GDM1 (cell line): ENCODE results near the gene C1orf35.

Source experiments
- DNase-seq: peaks from one replicate; lab custom pipeline; 2025; lab: John Stamatoyannopoulos, UW

Gene C1orf35

DNA sequence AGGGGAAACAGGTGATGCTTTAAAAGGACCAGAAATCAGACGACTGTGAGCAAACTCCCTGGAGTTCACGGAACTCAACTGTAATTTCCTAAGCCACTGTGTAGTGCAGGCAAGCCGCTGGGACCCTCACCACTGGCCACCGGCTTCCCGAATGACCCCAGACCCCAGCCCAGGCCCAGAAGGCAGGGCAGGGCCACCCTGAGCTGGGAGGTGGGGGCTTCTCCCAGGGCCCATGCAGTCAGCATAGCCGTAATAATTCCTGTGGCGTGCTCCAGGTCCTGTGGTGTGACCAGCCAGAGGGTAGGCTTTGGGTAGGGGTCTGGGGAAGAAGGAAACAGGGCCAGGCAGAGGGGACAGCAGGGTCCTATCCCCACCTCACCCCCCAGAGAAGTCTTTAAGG lies 24.1 kb downstream of the C1orf35 start:
- no peak for DNase-seq

DNA sequence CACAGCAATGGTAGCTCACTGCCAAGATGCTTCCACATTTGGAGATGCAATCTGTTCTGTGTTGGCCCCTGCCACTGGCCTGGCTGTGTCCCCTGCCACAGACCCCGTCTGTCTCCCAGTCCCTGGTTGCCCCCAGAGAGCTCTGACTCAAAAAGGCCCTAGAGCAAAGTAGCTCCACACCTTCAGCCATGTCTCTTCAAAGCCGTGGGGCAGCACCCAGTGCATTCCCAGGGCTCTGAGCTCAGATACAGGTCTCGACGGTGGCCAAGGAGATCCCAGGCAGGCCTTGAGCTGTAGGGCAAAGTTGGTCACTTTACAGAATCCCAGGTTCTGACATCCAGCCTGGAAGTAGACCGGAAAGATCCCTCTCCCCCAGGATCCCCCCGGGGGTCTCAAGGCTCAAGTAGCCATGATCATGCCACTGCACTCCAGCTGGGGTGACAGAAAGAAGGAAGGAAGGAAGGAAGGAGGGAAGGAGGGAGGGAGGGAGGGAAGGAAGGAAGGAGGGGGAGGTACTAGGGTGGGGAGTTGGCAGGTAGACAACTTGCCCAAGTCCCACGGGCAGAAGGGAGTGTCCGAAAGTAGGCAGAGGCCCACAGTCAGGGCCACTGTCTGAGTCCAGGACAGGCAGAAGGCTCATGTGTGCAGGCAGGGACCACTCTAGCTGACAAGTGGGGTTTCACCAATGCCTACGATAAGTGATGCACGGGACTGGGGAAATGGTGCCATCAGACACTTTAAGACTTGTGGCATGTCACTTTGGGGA lies 25.4 kb downstream of the C1orf35 start:
- no peak for DNase-seq

DNA sequence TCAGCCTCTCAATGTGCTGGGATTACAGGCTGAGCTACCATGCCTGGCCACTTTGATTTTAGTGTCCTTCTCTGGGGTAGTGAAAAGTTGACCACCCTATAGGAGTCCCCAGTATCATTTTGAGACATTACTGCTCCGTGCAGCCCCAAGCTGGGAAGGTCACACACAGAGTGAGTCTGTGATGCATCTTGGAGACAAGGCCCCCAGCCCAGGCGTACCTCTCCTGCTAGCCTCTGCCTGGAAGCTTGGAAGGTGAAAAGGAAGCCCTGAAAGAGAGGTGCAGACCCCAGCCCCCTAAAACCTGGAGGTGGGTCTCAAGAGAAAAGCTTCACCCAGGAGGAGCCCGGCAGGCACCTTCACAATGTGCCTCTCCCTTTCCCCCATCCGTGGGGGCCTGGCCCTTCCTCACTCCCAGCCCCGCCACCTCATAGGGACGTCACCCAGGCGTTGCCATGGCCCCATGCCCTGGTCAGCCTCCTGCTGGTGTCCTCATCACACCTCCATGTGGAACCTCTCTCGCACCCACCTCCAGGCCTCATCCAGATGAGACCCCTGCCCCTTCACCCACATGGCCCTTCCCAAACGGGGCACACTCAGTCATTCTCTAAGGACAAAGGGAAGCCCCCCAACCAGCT lies 26.2 kb downstream of the C1orf35 start:
- DNase-seq: no peak

DNA sequence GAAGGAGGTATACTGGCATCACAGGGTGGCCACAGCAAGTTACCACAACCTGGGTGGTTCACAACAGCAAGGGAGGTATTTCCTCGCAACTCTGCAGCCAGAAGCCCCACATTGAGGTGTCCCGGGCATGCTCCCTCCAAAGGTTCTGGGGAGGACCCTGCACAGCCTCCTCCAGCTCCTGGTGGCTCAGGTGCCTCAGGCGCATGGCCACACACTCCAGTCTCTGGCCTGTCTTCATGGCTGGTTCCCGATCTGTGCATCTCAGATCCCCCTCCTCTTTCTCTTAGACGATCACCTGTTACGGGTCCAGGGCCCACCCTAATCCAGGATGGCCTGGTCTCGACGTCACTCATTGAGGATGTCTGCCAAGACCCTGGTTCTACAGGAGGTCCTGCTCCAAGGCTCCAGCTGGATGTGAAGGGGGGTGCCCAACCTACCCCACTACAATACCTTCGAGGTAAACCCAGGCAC lies 27.3 kb downstream of the C1orf35 start:
- no peak for DNase-seq

DNA sequence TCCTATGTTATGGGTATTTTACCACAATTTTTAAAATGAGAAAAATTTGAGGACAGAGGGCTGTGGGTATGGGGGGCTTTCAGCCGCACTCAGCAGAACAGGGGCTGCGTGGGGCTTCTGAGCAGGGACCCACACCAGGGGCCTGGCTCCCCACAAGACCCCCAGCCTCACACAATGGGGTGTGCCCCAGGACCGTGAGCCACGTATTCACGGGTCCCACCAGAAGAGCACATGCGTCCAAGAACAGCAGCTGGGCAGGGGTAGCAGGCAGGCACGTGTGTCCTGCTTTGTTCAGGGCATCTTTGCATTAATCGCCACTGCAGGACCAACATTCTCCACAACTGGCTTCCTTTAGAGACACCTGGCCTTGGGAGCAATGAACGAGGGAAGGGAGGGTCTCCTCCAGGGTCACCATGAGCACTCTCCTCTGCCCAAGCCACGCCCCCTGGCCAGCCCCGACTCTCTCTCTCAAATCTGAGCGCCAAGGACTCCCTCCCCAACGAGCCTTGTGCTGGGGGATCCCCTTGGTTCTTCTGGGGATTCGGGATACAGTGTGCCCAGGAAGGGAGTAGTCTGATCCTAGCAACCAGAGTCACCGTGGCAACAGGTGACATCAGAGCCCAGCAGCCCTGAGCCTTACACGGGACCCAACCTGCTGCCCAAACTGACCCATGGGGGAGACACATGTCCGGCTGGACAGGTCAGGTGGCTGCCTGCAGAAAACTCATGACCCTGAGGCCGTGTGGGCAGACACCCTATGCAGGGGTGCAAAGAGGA lies 28.0 kb downstream of the C1orf35 start:
- DNase-seq: no peak

DNA sequence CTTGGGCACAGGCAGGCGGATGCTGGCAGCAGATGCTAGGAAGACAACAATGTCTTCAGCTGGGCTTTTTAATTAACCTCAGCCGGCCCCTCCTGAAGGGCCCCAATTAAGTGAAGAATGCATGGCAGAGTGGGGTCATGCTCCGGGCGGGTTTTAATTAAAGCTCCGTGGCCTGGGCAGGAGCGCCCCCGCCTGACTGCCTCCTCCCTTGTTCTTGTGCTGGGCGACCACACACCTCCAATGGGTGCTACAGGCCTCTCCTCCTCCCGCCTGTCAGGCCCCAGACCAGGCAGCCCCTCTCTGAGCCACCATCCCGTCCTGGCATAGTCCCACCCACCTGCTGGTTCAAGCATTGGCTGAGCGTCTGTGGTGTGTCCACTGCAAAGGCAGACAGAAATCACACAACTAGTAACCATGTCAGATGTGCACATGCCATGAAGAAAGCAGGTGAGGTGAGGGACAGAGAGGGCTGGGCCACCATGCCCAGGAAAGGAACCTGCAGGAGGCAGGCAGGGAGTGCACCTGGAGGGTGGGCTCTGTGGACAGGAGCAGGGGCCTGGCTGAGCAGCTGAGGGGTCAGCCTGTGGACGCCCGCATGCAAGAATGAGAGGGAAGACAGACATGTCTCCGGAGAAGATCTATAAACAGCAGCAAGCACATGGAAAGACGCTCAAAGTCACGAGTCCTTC lies 29.1 kb downstream of the C1orf35 start:
- DNase-seq: no peak

DNA sequence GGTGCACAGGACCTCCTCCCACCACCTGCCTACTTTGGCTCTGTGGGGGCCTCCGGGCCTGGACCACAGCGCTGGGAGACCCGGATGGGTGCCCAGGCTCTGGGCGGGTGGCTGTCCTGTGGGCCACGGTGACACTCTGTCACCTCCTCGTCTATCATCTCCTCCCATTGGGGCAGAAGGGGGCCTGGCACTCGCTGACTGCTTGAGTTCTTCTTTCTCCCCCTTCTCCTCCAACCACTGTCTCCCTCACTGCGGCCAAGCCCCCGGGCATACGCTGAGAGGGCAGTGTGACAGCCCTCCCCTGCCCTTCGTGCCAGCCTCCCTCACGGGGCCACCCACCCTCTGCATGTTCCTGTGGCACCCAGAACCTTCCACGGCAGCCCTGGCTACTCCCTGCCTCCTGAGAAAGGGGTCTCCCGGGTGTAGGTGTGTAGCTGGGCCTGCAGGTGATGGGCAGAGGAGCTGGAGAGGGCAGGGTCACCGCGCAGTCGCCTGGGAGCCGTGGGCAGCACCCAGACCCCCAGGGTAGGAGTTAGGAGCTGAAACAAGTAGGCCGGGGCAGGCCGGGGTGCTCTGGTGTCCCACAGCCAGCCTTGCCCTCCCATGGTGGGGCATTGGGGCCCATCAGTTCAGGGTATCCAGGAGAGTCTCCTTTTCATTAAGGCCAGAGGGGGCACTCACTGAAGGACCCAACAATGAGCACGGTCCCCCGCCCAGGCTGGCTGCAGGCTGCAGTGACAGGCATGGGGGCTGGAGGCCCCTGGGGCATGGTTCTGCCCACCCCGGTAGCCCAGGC lies 29.9 kb downstream of the C1orf35 start:
- no peak for DNase-seq

DNA sequence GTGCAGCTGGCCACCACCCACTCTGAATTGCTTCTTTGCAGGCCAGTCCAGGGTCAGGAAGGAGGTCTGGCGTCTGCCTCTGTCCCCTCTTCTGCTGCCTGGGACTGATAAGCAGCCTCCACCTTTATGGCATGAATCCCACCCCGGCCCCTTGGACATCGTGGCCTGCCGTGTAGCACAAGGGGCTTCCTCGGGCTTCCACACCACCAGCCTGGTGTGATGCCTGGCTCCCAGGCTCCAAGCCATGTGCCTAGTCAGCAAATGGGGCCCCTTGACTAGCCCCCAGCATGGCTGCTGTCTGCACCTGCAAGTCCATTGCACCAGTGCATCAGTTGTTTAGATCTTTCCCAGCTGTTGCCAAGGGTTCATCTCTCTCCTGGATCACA lies 30.5 kb downstream of the C1orf35 start:
- no peak for DNase-seq

DNA sequence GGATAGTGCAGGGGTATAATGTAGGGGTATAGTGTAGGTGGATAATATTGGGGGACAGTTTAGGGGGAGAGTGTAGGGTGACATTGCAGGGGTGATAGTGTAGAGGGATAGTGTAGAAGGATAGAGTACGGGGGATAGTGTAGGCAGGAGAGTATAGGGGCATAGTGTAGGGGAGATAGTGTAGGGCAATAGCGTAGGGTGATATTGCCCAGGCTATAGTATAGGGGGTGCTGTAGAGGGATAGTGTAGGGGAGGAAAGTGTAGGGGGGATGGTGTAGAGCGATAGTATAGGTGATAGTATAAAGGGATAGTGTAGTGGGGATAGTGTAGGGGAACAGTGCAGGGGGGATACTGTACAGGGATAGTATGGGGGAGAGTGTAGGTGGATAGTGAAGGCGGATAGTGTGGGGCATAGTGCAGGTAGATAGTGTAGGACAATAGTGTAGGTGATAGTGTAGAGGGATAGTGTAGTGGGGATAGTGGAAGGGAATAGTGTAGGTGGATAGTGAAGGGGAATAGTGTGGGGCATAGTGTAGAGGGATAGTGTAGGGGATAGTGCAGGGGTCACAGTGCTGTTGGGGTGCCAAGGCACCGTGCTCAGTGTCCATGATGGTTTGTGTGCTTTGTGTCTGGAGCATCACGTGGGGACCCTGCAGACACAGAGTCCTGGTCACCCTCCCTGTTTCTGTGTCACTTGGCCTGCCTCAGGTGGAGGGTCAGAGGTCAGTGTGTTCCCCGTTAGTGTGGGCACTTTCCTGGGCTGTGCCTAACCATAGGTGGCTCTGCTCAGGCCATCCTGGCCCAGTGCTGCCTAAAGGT lies 31.1 kb downstream of the C1orf35 start:
- DNase-seq: no peak

DNA sequence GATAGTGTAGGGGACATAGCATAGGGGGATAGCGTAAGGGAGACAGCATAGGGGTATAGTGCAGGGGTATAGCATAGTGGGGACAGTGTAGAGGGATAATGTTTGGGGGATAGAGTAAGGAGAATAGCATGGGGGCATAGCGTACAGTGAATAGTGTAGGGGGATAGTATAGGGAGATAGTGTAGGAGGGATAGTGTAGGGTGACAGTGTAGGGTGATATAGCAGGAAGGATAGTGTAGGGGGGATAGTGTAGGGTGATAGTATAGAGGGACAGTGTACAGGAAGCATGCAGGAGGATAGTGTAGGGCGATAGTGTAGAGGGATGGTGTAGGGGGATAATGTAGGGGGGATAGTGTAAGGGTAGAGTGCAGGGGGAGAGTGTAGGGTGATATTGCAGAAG lies 32.3 kb downstream of the C1orf35 start:
- DNase-seq: no peak

DNA sequence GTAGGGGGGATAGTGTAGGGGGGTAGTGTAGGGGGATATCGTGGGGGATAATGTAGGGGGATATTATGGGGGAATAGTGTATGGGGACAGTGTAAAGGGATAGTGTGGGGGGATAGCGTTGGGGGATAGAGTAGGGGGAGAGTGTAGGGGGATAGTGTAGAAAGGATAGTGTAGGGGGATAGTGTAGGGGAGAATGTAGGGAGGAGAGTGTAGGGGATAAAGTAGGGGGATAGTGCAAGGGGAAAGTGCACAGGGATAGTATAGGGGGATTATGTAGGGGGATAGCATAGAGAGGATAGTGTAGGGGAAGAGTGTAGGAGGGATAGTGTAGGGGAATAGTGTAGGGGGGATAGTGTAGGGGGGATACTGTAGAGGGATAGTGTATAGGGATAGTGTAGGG lies 33.0 kb downstream of the C1orf35 start:
- DNase-seq: no peak

DNA sequence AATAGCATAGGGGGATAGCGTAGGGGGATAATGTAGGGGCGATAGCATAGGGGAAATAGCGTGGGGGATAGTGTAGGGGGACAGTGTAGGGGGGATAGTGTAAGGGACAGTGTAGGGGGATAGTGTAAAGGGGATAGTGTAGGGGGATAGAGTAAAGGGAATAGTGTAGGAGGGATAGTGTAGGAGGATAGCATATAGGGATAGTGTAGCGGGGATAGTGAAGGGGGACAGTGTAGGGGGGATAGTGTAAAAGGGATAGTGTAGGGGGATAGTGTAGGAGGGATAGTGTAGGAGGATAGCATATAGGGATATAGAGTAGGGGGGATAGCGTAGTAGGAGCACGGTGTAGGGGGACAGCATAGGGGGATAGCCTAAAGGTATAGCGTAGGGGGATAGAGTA lies 34.8 kb downstream of the C1orf35 start:
- DNase-seq: no peak

DNA sequence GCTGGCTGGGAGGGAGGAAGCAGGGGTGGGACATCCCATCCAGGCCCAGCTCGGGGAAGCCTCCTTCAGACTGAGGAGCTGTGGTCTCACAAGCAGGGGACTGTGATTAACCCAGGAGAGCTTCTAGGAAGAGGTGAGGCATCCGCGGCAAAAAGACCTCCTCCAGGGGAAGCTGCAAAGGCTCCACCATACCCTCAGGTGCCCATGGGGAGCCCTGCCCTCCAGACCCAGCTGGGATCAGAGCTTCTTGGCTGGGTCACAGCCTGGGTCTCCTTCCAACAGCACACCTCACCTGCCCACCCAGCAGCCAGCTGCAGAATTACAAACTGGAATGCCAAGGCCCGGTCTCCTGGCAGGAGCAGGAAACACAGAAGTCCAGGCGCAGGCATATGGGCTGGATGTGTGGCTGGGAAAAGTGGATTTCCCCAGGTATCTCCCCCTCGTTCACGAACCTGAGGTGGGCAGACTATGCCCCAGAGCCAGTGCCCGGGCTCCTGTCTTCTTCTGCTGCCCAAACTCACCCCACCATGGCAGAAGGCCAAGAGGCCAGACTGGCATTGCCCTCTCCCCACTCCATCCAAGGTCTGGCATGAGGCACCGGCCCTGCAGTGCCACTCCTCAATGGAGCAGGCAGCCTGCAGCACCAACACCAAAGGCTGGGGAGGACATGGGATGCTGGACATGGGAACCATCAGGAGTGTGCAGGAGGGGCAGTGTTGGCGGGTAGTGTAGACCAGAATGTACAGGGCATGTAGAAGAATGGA lies 36.1 kb downstream of the C1orf35 start:
- no peak for DNase-seq

DNA sequence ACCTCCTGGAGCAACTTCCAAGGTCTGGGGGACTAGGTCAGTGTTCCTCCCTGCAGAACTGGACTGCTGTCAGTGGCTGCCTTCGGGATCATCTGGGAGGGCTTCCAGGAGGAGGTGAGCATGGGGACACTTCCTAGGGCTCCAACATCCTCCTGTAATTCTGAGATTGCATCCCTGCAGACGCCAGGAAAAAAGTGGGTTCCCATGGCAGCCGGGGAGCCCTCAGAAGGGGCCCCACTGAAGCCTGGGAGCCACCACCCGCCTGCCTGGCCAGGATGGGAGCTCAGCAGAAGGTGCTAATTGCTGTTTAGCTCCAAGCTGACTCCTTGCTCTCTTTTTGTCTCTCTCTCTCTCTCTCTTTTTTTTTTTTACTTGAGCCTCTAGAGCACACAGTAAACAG lies 36.7 kb downstream of the C1orf35 start:
- DNase-seq: no peak

DNA sequence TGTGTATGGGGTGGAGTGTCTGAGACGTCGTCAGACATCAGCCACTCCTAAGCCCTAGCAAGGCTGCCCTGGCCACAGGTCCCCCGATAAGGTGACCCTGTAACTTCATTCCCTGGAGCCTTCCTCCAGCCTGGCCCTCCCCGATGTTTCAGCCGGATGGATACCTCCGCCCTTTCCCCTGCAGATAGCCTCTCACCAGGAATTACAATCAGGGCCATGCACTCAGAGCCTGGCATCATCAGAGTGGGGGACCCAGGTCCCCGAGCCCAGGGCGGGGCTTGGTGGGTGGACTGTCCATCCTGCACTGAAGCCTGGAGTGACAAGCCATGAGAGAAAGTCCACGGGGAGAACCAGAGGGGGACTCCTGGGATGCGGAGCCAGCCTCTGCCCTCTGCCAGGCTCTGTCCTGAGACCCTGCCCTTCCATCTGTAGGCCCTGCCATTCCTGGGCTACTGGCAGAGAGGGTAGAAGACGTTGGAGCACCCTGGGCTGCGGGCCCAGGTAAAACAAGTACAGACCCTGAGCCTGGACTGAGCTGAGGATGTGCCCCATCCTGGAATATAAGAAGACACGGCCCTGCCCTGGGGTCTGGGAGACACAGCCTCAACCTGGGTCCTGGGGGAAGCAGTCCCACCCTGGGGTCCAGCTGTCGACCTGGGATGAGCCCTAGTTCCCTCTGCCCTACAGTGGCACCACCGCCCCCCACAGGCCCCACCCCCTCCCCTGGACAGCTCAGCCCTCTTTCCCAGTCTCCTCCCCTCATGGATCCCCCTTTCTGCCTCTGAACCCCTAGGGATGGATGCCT lies 37.4 kb downstream of the C1orf35 start:
- no peak for DNase-seq

DNA sequence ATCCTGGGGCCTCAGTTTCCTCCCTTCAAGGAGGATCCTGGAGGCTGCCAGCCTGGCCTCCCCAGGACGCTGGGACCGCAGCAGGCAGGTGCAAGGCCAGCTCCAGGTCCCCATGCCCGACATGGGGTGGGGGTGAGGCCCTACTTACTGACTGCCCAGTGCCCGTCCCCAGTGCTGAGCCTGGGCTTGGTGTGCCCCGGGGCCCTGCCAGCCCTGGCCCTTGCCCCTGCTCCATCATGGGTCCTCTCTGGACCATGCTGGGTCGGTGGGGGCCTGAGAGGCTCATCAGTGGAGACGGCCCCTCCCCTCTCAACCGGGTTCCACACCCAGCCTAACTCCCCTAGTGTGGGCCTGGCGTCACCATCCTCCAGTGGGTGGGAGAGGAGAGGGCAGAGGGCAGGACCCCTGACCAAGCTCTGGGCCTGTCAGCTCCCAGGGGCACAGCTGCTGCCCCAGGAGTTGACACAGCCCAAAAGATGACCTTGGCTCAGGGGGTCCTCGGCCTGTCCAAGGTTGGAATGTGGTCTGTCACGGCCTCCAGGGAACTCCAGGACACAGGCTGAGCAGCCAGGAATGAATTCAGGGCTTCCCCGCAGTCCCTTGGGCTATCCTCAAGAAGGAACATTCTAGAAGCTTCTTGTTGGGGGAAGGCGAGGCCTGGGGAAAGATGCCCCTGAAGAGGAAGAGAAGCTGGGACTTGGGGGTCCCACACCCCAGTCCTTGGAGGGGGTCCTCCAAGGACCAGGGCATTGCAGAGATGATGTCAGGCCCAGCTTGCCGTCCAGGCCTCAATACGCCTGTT lies 38.2 kb downstream of the C1orf35 start:
- DNase-seq: no peak

DNA sequence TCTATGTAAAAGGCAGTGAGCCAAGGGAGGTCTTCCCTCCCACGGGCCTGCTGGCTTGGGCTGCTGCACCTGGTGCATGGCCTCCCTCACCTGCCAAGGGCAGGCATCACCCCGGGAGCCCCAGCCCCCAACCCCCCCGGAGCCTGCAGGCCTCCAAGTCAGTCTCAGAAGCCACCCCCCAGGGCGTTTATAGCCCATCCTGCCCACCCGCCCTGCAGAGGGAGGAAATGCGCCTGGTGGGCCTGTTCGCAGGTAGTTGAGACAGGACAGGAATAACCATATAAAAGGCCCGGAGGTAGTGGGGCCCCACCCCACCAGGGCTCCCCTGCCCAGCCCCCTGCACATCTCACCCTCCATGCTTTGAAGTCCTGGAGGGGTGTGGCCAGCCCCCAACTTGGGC lies 38.8 kb downstream of the C1orf35 start:
- no peak for DNase-seq
